Suprapubic skin (tissue), 3 donors: ENCODE measurements around the gene IPO5.

ENCODE experiments used
- CTCF ChIP-seq, 2 donors: fragments of 200-600 bp in 1 of 2; fragments of 450-650 bp in 1 of 2; sonication (generic) in 1 of 2; IDR thresholded peaks; one replicate each; pipeline ENCODE4 v1.5.1; 2016 to 2019; ENCODE audit warnings: antibody characterized with exemption in 2 of 2, mild to moderate bottlenecking in 1 of 2, moderate library complexity in 1 of 2
- EP300 ChIP-seq: sonication (generic); formaldehyde crosslinking; IDR thresholded peaks from one replicate; pipeline ENCODE4 v1.6.1; 2017; ENCODE audit warnings: antibody characterized with exemption
- POLR2A ChIP-seq, 2 donors: fragments of 450-650 bp; IDR thresholded peaks; one replicate each; pipeline ENCODE4 v1.6.1; 2017; ENCODE audit warnings: antibody characterized with exemption in 2 of 2, mild to moderate bottlenecking in 2 of 2, moderate library complexity in 2 of 2

GRCh38 chr13:98066636-98067035 lies 113.2 kb downstream of the IPO5 start:
- TF ChIP-seq CTCF (IDR thresholded peaks at IDR 0.05): no peak
- no peak for TF ChIP-seq POLR2A (IDR thresholded peaks at IDR 0.05)
- TF ChIP-seq EP300: no peak
